HG03095 (cell line): ENCODE results near the gene FER1L5.

ENCODE experiments used
- ATAC-seq: cut with Tn5 transposase; IDR thresholded peaks from one replicate; pipeline ENCODE4 v1.9.1; 2021; ENCODE audit warnings: moderate library complexity; ENCODE audit not compliant: unreplicated experiment

The FER1L5 gene

GRCh38 chr2:96642564-96643360 lies at the start of gene FER1L5:
FER1L5 (plus strand) TSS chr2:96642764; CDS start chr2:96642837, 73 bp downstream.
- ATAC-seq, result no peak

- no peak for ATAC-seq
These were observed 48.3 kb upstream of the FER1L5 start for GRCh38 chr2:96594282-96594681.

GRCh38 chr2:96594691-96595152 lies 47.8 kb upstream of the FER1L5 start:
- ATAC-seq, result no peak

- ATAC-seq, result no peak
These were observed 46.0 kb upstream of the FER1L5 start for GRCh38 chr2:96596596-96596995.

- ATAC-seq, result no peak
These were observed 42.6 kb upstream of the FER1L5 start for GRCh38 chr2:96599941-96600340.

- ATAC-seq, result no peak
These were observed 40.9 kb upstream of the FER1L5 start for GRCh38 chr2:96601382-96602292.

- ATAC-seq, result no peak
These were observed 40.2 kb upstream of the FER1L5 start for GRCh38 chr2:96602330-96602823.

- ATAC-seq, result no peak
These were observed 38.5 kb upstream of the FER1L5 start for GRCh38 chr2:96604104-96604503.

- no peak for ATAC-seq
These were observed 33.8 kb upstream of the FER1L5 start for GRCh38 chr2:96608469-96609455.

- no peak for ATAC-seq
These were observed 26.4 kb upstream of the FER1L5 start for GRCh38 chr2:96616128-96616527.

GRCh38 chr2:96616535-96616934 lies 26.0 kb upstream of the FER1L5 start:
- ATAC-seq, result no peak

GRCh38 chr2:96617012-96617411 lies 25.6 kb upstream of the FER1L5 start:
- ATAC-seq, result no peak

- no peak for ATAC-seq
These were observed 23.8 kb upstream of the FER1L5 start for GRCh38 chr2:96618596-96619283.

- no peak for ATAC-seq
These were observed 20.0 kb upstream of the FER1L5 start for GRCh38 chr2:96622544-96622943.

- ATAC-seq, result no peak
These were observed 19.4 kb upstream of the FER1L5 start for GRCh38 chr2:96623116-96623515.

GRCh38 chr2:96625571-96626552 lies 16.7 kb upstream of the FER1L5 start:
- no peak for ATAC-seq

- ATAC-seq, result no peak
These were observed 16.0 kb upstream of the FER1L5 start for GRCh38 chr2:96626553-96626942.

- ATAC-seq, result no peak
These were observed 10.6 kb upstream of the FER1L5 start for GRCh38 chr2:96631804-96632435.
